Pancreas (tissue), 10 donors: ENCODE results near the gene VAV1. TPM values are rescaled to one million over a fixed set of nuclear protein-coding genes. Genes with fewer than 3 reads are reported as not detected.
"Not testable (repeated sequence)": the region's sequence is repeated elsewhere in the genome, so short reads cannot be mapped to it uniquely, and the experiment has no call there.

Experiments used
- ATAC-seq, 4 donors: fragments of 200-7000 bp; cut with Tn5 transposase; one replicate each; pipeline versions ENCODE4 v1.8.0 to v1.9.1; 2020; ENCODE audit warnings: mild to moderate bottlenecking in 4 of 4, moderate library complexity in 4 of 4
- DNase-seq, 6 donors: peaks; one replicate each; pipeline ENCODE4 v3.0.0-alpha.2; 2020
- FAIRE-seq: peaks from 2 replicates; lab custom pipeline; 2012; peaks lifted over from hg19 to GRCh38; lab: Jason Lieb, UNC
- H3K27ac ChIP-seq, 4 donors: fragments of 200-600 bp; sonication (generic); 1 replicate in 3 of 4; 2 replicates in 1 of 4; pipeline versions ENCODE4 v1.5.0 to v1.8.0; 2020
- H3K27me3 ChIP-seq, 4 donors: fragments of 200-600 bp; one replicate each; pipeline ENCODE4 v1.8.0; 2021
- H3K36me3 ChIP-seq, 3 donors: fragments of 200-600 bp; sonication (generic) in 1 of 3; one replicate each; pipeline versions ENCODE4 v1.5.0 to v1.8.0; 2020 to 2021
- H3K4me1 ChIP-seq, 3 donors: fragments of 200-600 bp; one replicate each; pipeline ENCODE4 v1.8.0; 2021
- H3K4me3 ChIP-seq, 4 donors: fragments of 200-600 bp; sonication (generic) in 2 of 4; one replicate each; pipeline versions ENCODE4 v1.5.0 to v1.8.0; 2020 to 2021
- H3K9me3 ChIP-seq, 4 donors: fragments of 200-600 bp; one replicate each; pipeline ENCODE4 v1.8.0; 2021
- CTCF ChIP-seq, 4 donors: fragments of 200-600 bp; sonication (generic) in 3 of 4; IDR thresholded peaks; one replicate each; pipeline versions ENCODE4 v1.5.0 to v1.8.0; 2021; ENCODE audit warnings: antibody characterized with exemption in 4 of 4
- WGBS, 2 donors: extraction: QIAGEN DNeasy Blood & Tissue Kit; methylation state at CpG; one replicate each; pipeline ENCODE4 v1.1.7; 2013; 5-methylcytosine and 5-hydroxymethylcytosine counted together
- intact Hi-C, 3 donors: fragments of 100-400 bp; cut with DNase I; formaldehyde crosslinking; loops; one replicate each; pipeline versions ENCODE4 v1.11.1 to v1.14.2; 2022
- polyA plus RNA-seq, 2 donors: library from polyadenylated mRNA; stranded (reverse); fragments of 200-250 nt; gene quantifications; one replicate each; pipeline ENCODE4 v1.2.3, GENCODE V29; 2013
- total RNA-seq, 6 donors: library from RNA; stranded (reverse); fragmentation: NEBNext Ultra II Directional in 4 of 6; extraction: Animal tissue kit (Norgen Biotek cat#: 25700) in 4 of 6; gene quantifications; one replicate each; pipeline versions ENCODE4 v1.2.1 to v1.2.4, GENCODE V29; 2021 to 2023
- donor health status: healthy with polysubstance abuse.
- donor health status: DM: no; HTN: no; CAD: no; lungs with moderate emphysema.
- donor health status: DM: no; HTN: no; CAD: no.
- donor health status: control.
- donor health status: control.
- donor health status: Bipolar disorder and iron deficiency.
- donor health status: DM: yes; HTN: yes; CAD: no.
- donor health status: DM: no; HTN: no; CAD: no.
- donor health status: DM: no; HTN: no; CAD: no.
- donor health status: DM: yes; HTN: yes; CAD: no.

The VAV1 gene
- total and polyA plus RNA-seq, 8 donors = 0.23 to 7.3 (median 1.2) TPM

- peaks cover 0 to 30% (median 18%) of the 10 kb centered on the region in 3 donors for H3K36me3 ChIP-seq
- H3K27me3 ChIP-seq = no peaks in the 10 kb centered on the region
- intact Hi-C loops = no loop called here
- TF ChIP-seq CTCF (IDR thresholded peaks at IDR 0.05) = no peak
- H3K4me3 ChIP-seq = no peak overlapping the region
- H3K9me3 ChIP-seq = no peaks in the 10 kb centered on the region
- FAIRE-seq = no peak
- peaks cover 0 to 9% (median 0%) of the 10 kb centered on the region in 3 donors for H3K4me1 ChIP-seq
- peak overlapping the region; percentile 35 to 60 (median 50) for H3K27ac ChIP-seq
- ATAC-seq = peak; percentile 53 to 71 (median 62)
- WGBS, 2 donors = 49 to 61% methylated on average over 41 of the region's 41 CpGs
- peak; percentile 71 to 82 (median 78) for DNase-seq
Observed at GRCh38 chr19:6744381-6745301, 27.9 kb upstream of the VAV1 start.

DNA sequence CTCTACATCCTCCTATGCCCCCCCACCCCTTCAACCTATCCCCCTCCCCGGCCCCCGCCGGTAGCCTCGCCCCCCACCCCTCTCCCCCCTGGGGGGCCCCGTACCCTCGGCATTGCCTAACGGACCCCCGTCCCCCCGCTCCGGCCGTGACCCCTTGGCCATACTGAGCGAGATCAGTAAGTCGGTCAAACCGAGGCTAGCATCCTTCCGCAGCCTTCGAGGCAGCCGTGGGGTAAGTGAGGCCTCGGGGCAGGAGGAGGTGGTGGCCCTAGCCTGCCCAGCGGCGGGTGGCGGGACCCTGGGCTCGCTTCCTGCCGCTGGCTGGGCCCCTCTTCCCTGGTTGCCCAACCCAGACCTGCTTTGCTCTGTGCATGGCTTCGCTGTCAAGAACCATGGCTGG is 26.5 kb upstream of the VAV1 start:
- WGBS, 2 donors = 89 to 90% methylated on average over 23 to 24 of the region's 24 CpGs
- Histone ChIP-seq H3K9me3 (no peaks in the 10 kb centered on the region), H3K36me3 (peaks cover 0 to 42% (median 18%) of the 10 kb centered on the region in 3 donors), H3K27ac (no peak overlapping the region), H3K27me3 (no peaks in the 10 kb centered on the region), H3K4me1 (peaks cover 0 to 9% (median 0%) of the 10 kb centered on the region in 3 donors), H3K4me3 (no peak overlapping the region)
- DNase-seq = peak in 2 of 6 donors; percentile 56 to 58
- FAIRE-seq = no peak
- TF ChIP-seq CTCF (IDR thresholded peaks at IDR 0.05) = no peak
- no peak for ATAC-seq
- intact Hi-C loops = no loop called here

DNA sequence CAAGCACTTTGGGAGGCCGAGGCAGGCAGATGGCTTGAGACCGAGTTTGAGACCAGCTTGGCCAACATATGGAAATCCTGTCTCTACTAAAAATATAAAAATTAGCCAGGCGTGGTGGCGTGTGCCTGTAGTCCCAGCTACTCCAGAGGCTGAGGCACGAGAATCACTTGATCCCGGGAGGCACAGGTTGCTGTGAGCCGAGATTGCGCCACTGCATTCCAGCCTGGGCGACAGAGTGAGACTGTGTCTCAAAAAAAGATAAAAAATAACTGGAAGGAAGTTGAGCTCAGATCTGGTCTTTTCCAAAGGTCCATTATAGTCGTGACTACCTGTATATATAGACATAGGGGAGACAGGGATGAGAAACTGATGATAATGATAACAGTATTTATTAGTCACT is 24.0 kb upstream of the VAV1 start:
- WGBS, 2 donors = 86 to 87% methylated on average over 10 of the region's 10 CpGs
- H3K4me3 ChIP-seq = not testable (repeated sequence)

GRCh38 chr19:6750062-6750461 is 22.4 kb upstream of the VAV1 start:
- H3K9me3 ChIP-seq = no peaks in the 10 kb centered on the region
- no peak overlapping the region for H3K27ac ChIP-seq
- FAIRE-seq (no peak), ATAC-seq (no peak), DNase-seq (peak in 1 of 6 donors; percentile 20)
- 85 to 88% methylated on average over 20 of the region's 20 CpGs for WGBS, 2 donors
- intact Hi-C loops = no loop called here
- no peak for TF ChIP-seq CTCF (IDR thresholded peaks at IDR 0.05)
- peaks cover 0 to 55% (median 22%) of the 10 kb centered on the region in 3 donors for H3K36me3 ChIP-seq
- H3K27me3 ChIP-seq = no peaks in the 10 kb centered on the region
- no peaks in the 10 kb centered on the region for H3K4me1 ChIP-seq
- no peak overlapping the region for H3K4me3 ChIP-seq

More for the DNA sequence above, 24.0 kb upstream of the VAV1 start:
- peaks cover 0 to 43% (median 22%) of the 10 kb centered on the region in 3 donors for H3K36me3 ChIP-seq
- FAIRE-seq, ATAC-seq, H3K27me3 ChIP-seq, H3K9me3 ChIP-seq, intact Hi-C loops, H3K4me1 ChIP-seq, H3K27ac ChIP-seq, DNase-seq: not testable (repeated sequence)

- FAIRE-seq = no peak
- no peak for ATAC-seq
- TF ChIP-seq CTCF (IDR thresholded peaks at IDR 0.05) = no peak
- no peaks in the 10 kb centered on the region for H3K27me3 ChIP-seq
- H3K27ac ChIP-seq = no peak overlapping the region
- intact Hi-C loops = no loop called here
- peaks cover 0 to 52% (median 22%) of the 10 kb centered on the region in 3 donors for H3K36me3 ChIP-seq
- 93 to 95% methylated on average over 16 of the region's 16 CpGs for WGBS, 2 donors
- H3K9me3 ChIP-seq = no peaks in the 10 kb centered on the region
- H3K4me3 ChIP-seq = no peak overlapping the region
- peak in 1 of 6 donors; percentile 21 for DNase-seq
- no peaks in the 10 kb centered on the region for H3K4me1 ChIP-seq
Observed at GRCh38 chr19:6751189-6751588, 21.3 kb upstream of the VAV1 start.
